ENCODE measurements around the gene YAE1. TPM values are rescaled to one million over a fixed set of nuclear protein-coding genes. Genes with fewer than 3 reads are reported as not detected.
"Not testable (repeated sequence)": the region's sequence is repeated elsewhere in the genome, so short reads cannot be mapped to it uniquely, and the experiment has no call there.

Gene YAE1
- total and polyA plus RNA-seq, 5 donors from 2014 or later: 3.7 to 23.3 (median 18.0) TPM

- H3K27me3 ChIP-seq (ENCODE audit: control insufficient read depth, insufficient read depth, low read length): peaks cover 2% of the 10 kb centered on the region
- Mint-ChIP-seq H3K36me3 (no peaks in the 10 kb centered on the region), H3K4me1 (no peaks in the 10 kb centered on the region), H3K4me3 (no peak overlapping the region), H3K9me3 (peaks cover 0 to 6% (median 0%) of the 10 kb centered on the region in 7 donors), H3K27ac (no peak overlapping the region), H3K27me3 (peaks cover 23% of the 10 kb centered on the region)
- no peaks in the 10 kb centered on the region for H3K4me1 ChIP-seq (ENCODE audit: control insufficient read depth, insufficient read depth, low read length, poor library complexity, severe bottlenecking)
- DNase-seq: no peak
- no peak overlapping the region for H3K27ac ChIP-seq (ENCODE audit: insufficient read depth, low read length, poor library complexity, severe bottlenecking)
- no peaks in the 10 kb centered on the region for H3K9me3 ChIP-seq (ENCODE audit: control insufficient read depth in 2 of 2, low read length in 2 of 2)
- H3K4me3 ChIP-seq (ENCODE audit: low read depth, low read length): no peak overlapping the region
- ATAC-seq (ENCODE audit: low read depth in 2 of 2): no peak
- no peaks in the 10 kb centered on the region for H3K36me3 ChIP-seq (ENCODE audit: control insufficient read depth, insufficient read depth, low read length)
These were observed 26.4 kb upstream of the YAE1 start for GRCh38 chr7:39539816-39540215.

GRCh38 chr7:39540320-39540719 is 25.9 kb upstream of the YAE1 start:
- ATAC-seq (ENCODE audit: low read depth in 2 of 2) (no peak), DNase-seq (no peak)
- no peak overlapping the region for H3K4me3 Mint-ChIP-seq
- H3K27me3 Mint-ChIP-seq: peaks cover 23% of the 10 kb centered on the region
- no peaks in the 10 kb centered on the region for H3K4me1 ChIP-seq (ENCODE audit: control insufficient read depth, insufficient read depth, low read length, poor library complexity, severe bottlenecking)
- H3K9me3 Mint-ChIP-seq: peaks cover 0 to 6% (median 0%) of the 10 kb centered on the region in 7 donors
- H3K4me1 Mint-ChIP-seq: no peaks in the 10 kb centered on the region
- H3K36me3 ChIP-seq (ENCODE audit: control insufficient read depth, insufficient read depth, low read length): no peaks in the 10 kb centered on the region
- no peak overlapping the region for H3K27ac ChIP-seq (ENCODE audit: insufficient read depth, low read length, poor library complexity, severe bottlenecking)
- H3K36me3 Mint-ChIP-seq: no peaks in the 10 kb centered on the region
- H3K9me3 ChIP-seq (ENCODE audit: control insufficient read depth in 2 of 2, low read length in 2 of 2): no peaks in the 10 kb centered on the region
- H3K27ac Mint-ChIP-seq: no peak overlapping the region
- no peak overlapping the region for H3K4me3 ChIP-seq (ENCODE audit: low read depth, low read length)
- peaks cover 2% of the 10 kb centered on the region for H3K27me3 ChIP-seq (ENCODE audit: control insufficient read depth, insufficient read depth, low read length)

DNA sequence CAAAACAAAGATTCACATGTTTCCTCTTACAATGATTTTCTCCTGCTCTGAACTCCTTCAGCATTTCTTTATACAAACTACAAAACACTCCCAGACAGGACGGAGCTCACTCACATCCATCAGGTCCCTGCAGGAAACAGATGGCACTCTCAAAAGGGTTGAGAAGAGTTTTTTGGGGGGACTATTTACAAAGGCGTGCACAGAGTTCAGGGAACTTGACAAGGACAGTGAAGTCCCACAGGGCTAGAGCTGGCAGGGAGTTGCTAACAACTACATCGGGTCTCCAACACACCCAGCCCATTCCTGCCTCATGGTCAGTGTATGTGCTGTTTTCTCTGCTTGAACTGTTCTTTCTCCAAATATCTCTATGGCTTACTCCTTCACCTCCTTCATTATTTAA is 24.7 kb upstream of the YAE1 start:
- ATAC-seq (ENCODE audit: low read depth in 2 of 2): no peak
- no peak overlapping the region for H3K4me3 Mint-ChIP-seq
- peaks cover 23% of the 10 kb centered on the region for H3K27me3 Mint-ChIP-seq
- no peaks in the 10 kb centered on the region for H3K4me1 ChIP-seq (ENCODE audit: control insufficient read depth, insufficient read depth, low read length, poor library complexity, severe bottlenecking)
- peaks cover 0 to 6% (median 0%) of the 10 kb centered on the region in 7 donors for H3K9me3 Mint-ChIP-seq
- H3K36me3 Mint-ChIP-seq: no peaks in the 10 kb centered on the region
- no peaks in the 10 kb centered on the region for H3K27me3 ChIP-seq (ENCODE audit: control insufficient read depth, insufficient read depth, low read length)
- no peaks in the 10 kb centered on the region for H3K4me1 Mint-ChIP-seq
- no peak for DNase-seq
- H3K4me3 ChIP-seq (ENCODE audit: low read depth, low read length): no peak overlapping the region
- H3K27ac ChIP-seq (ENCODE audit: insufficient read depth, low read length, poor library complexity, severe bottlenecking): no peak overlapping the region
- no peaks in the 10 kb centered on the region for H3K9me3 ChIP-seq (ENCODE audit: control insufficient read depth in 2 of 2, low read length in 2 of 2)
- H3K36me3 ChIP-seq (ENCODE audit: control insufficient read depth, insufficient read depth, low read length): no peaks in the 10 kb centered on the region
- no peak overlapping the region for H3K27ac Mint-ChIP-seq

GRCh38 chr7:39544774-39545173 is 21.4 kb upstream of the YAE1 start:
- ATAC-seq (ENCODE audit: low read depth in 2 of 2); H3K36me3 ChIP-seq (ENCODE audit: control insufficient read depth, insufficient read depth, low read length); H3K4me1 ChIP-seq (ENCODE audit: control insufficient read depth, insufficient read depth, low read length, poor library complexity, severe bottlenecking); DNase-seq; H3K27ac Mint-ChIP-seq; H3K4me1 Mint-ChIP-seq; H3K4me3 ChIP-seq (ENCODE audit: low read depth, low read length); H3K36me3 Mint-ChIP-seq; H3K27ac ChIP-seq (ENCODE audit: insufficient read depth, low read length, poor library complexity, severe bottlenecking); H3K27me3 ChIP-seq (ENCODE audit: control insufficient read depth, insufficient read depth, low read length); H3K4me3 Mint-ChIP-seq: not testable (repeated sequence)
- peaks cover 22% of the 10 kb centered on the region for H3K27me3 Mint-ChIP-seq
- peaks cover 14% of the 10 kb centered on the region in 2 experiments for H3K9me3 ChIP-seq (ENCODE audit: control insufficient read depth in 2 of 2, low read length in 2 of 2)
- H3K9me3 Mint-ChIP-seq: peaks cover 0 to 17% (median 6%) of the 10 kb centered on the region in 7 donors

DNA sequence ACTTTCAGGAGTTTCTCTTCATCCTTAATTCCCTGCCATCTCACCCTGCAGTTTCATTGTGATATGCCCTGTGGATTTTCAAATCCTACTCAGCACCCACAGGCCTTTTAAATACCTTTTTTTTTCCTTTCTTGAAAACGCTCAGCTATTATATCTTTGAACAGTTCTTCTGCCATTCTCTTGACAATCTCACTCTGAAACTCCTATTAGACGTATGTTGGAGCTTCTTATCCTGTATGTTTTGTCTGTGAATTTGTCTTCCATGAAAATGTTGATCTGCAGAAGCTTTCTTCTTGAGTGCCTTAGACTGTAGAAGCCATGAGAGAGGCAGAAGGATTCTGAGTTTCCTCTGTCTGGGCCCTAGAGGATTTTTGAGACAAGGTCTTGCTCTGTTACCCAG is 18.9 kb upstream of the YAE1 start:
- DNase-seq (no peak), ATAC-seq (ENCODE audit: low read depth in 2 of 2) (no peak)
- Mint-ChIP-seq H3K4me3 (no peak overlapping the region), H3K27me3 (peaks cover 7% of the 10 kb centered on the region), H3K9me3 (peaks cover 0 to 17% (median 6%) of the 10 kb centered on the region in 7 donors), H3K36me3 (peaks cover 6% of the 10 kb centered on the region), H3K4me1 (no peaks in the 10 kb centered on the region), H3K27ac (no peak overlapping the region)
- H3K9me3 ChIP-seq (ENCODE audit: control insufficient read depth in 2 of 2, low read length in 2 of 2): peaks cover 14% of the 10 kb centered on the region in 2 experiments
- H3K4me3 ChIP-seq (ENCODE audit: low read depth, low read length): no peak overlapping the region
- H3K27me3 ChIP-seq (ENCODE audit: control insufficient read depth, insufficient read depth, low read length): no peaks in the 10 kb centered on the region
- H3K4me1 ChIP-seq (ENCODE audit: control insufficient read depth, insufficient read depth, low read length, poor library complexity, severe bottlenecking): no peaks in the 10 kb centered on the region
- no peak overlapping the region for H3K27ac ChIP-seq (ENCODE audit: insufficient read depth, low read length, poor library complexity, severe bottlenecking)
- H3K36me3 ChIP-seq (ENCODE audit: control insufficient read depth, insufficient read depth, low read length): no peaks in the 10 kb centered on the region

GRCh38 chr7:39550411-39550810 is 15.8 kb upstream of the YAE1 start:
- H3K4me1 Mint-ChIP-seq: no peaks in the 10 kb centered on the region
- H3K4me3 Mint-ChIP-seq: no peak overlapping the region
- DNase-seq (no peak), ATAC-seq (ENCODE audit: low read depth in 2 of 2) (no peak)
- H3K9me3 Mint-ChIP-seq: peaks cover 0 to 17% (median 6%) of the 10 kb centered on the region in 7 donors
- no peak overlapping the region for H3K27ac Mint-ChIP-seq
- Histone ChIP-seq H3K4me3 (ENCODE audit: low read depth, low read length) (no peak overlapping the region), H3K27me3 (ENCODE audit: control insufficient read depth, insufficient read depth, low read length) (peaks cover 10% of the 10 kb centered on the region), H3K36me3 (ENCODE audit: control insufficient read depth, insufficient read depth, low read length) (no peaks in the 10 kb centered on the region), H3K9me3 (ENCODE audit: control insufficient read depth in 2 of 2, low read length in 2 of 2) (peaks cover 14% of the 10 kb centered on the region in 2 experiments), H3K4me1 (ENCODE audit: control insufficient read depth, insufficient read depth, low read length, poor library complexity, severe bottlenecking) (no peaks in the 10 kb centered on the region), H3K27ac (ENCODE audit: insufficient read depth, low read length, poor library complexity, severe bottlenecking) (no peak overlapping the region)
- H3K36me3 Mint-ChIP-seq: peaks cover 6% of the 10 kb centered on the region
- peaks cover 14% of the 10 kb centered on the region for H3K27me3 Mint-ChIP-seq

- Mint-ChIP-seq H3K27ac (no peak overlapping the region), H3K36me3 (no peaks in the 10 kb centered on the region), H3K27me3 (peaks cover 33% of the 10 kb centered on the region)
These were observed 12.8 kb upstream of the YAE1 start for GRCh38 chr7:39553436-39553835.

DNA sequence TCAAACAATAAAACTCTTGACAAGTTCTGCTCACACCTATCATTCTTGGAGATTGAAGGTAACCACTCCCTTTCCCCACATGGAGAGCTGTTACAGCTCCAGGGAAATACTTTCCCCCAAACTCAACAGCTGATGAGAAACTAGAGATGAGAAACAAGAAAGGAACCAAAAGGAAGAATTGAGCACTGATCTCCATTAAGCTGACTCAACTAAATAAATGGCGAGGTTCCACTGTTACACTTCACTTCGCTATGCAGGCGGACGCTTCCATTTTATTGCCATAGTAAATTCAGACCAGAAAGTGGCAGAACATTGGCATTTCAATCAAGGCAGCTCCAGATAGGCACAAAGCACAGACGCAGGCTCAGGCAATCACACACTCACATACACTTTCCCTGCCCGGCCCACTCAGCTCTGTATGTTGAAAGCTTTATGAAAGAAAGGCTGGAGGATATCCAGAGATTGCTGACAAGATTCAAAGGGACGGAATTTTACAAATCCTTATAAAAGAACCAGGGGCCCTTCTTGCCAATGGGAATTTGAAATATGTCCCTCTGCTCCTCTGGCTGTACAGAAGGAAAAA is 11.5 kb upstream of the YAE1 start:
- Histone ChIP-seq H3K4me3 (ENCODE audit: low read depth, low read length) (no peak overlapping the region), H3K36me3 (ENCODE audit: control insufficient read depth, insufficient read depth, low read length) (no peaks in the 10 kb centered on the region), H3K27ac (ENCODE audit: insufficient read depth, low read length, poor library complexity, severe bottlenecking) (no peak overlapping the region), H3K4me1 (ENCODE audit: control insufficient read depth, insufficient read depth, low read length, poor library complexity, severe bottlenecking) (no peaks in the 10 kb centered on the region), H3K27me3 (ENCODE audit: control insufficient read depth, insufficient read depth, low read length) (peaks cover 12% of the 10 kb centered on the region), H3K9me3 (ENCODE audit: control insufficient read depth in 2 of 2, low read length in 2 of 2) (no peaks in the 10 kb centered on the region)
- ATAC-seq (ENCODE audit: low read depth in 2 of 2) (no peak), DNase-seq (no peak)
- no peak overlapping the region for H3K27ac Mint-ChIP-seq
- H3K27me3 Mint-ChIP-seq: peaks cover 33% of the 10 kb centered on the region
- H3K4me3 Mint-ChIP-seq: no peak overlapping the region
- H3K9me3 Mint-ChIP-seq: no peaks in the 10 kb centered on the region
- no peaks in the 10 kb centered on the region for H3K36me3 Mint-ChIP-seq
- no peaks in the 10 kb centered on the region for H3K4me1 Mint-ChIP-seq

More at GRCh38 chr7:39553436-39553835, 12.8 kb upstream of the YAE1 start:
- H3K4me3 ChIP-seq (ENCODE audit: low read depth, low read length): no peak overlapping the region
- Mint-ChIP-seq H3K4me1 (no peaks in the 10 kb centered on the region), H3K4me3 (no peak overlapping the region), H3K9me3 (peaks cover 0 to 4% (median 0%) of the 10 kb centered on the region in 7 donors)
- no peaks in the 10 kb centered on the region for H3K4me1 ChIP-seq (ENCODE audit: control insufficient read depth, insufficient read depth, low read length, poor library complexity, severe bottlenecking)
- H3K9me3 ChIP-seq (ENCODE audit: control insufficient read depth in 2 of 2, low read length in 2 of 2): no peaks in the 10 kb centered on the region
- ATAC-seq (ENCODE audit: low read depth in 2 of 2) (no peak), DNase-seq (no peak)
- no peaks in the 10 kb centered on the region for H3K36me3 ChIP-seq (ENCODE audit: control insufficient read depth, insufficient read depth, low read length)
- peaks cover 10% of the 10 kb centered on the region for H3K27me3 ChIP-seq (ENCODE audit: control insufficient read depth, insufficient read depth, low read length)
- no peak overlapping the region for H3K27ac ChIP-seq (ENCODE audit: insufficient read depth, low read length, poor library complexity, severe bottlenecking)
